Dermis lymphatic vessel endothelial cell (primary cell): ENCODE results near the gene NOSTRIN. TPM values are rescaled to one million over a fixed set of nuclear protein-coding genes. Genes with fewer than 3 reads are reported as not detected.

ENCODE experiments used
- total RNA-seq: library from RNA; depleted of rRNA; stranded (reverse); fragments of >200 nt; gene quantifications from 2 replicates; pipeline ENCODE4 v1.2.1, GENCODE V29; 2014

The NOSTRIN gene, protein sequence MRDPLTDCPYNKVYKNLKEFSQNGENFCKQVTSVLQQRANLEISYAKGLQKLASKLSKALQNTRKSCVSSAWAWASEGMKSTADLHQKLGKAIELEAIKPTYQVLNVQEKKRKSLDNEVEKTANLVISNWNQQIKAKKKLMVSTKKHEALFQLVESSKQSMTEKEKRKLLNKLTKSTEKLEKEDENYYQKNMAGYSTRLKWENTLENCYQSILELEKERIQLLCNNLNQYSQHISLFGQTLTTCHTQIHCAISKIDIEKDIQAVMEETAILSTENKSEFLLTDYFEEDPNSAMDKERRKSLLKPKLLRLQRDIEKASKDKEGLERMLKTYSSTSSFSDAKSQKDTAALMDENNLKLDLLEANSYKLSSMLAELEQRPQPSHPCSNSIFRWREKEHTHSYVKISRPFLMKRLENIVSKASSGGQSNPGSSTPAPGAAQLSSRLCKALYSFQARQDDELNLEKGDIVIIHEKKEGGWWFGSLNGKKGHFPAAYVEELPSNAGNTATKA
- total RNA-seq = 0.09 and 0.22 TPM in 2 replicates

DNA sequence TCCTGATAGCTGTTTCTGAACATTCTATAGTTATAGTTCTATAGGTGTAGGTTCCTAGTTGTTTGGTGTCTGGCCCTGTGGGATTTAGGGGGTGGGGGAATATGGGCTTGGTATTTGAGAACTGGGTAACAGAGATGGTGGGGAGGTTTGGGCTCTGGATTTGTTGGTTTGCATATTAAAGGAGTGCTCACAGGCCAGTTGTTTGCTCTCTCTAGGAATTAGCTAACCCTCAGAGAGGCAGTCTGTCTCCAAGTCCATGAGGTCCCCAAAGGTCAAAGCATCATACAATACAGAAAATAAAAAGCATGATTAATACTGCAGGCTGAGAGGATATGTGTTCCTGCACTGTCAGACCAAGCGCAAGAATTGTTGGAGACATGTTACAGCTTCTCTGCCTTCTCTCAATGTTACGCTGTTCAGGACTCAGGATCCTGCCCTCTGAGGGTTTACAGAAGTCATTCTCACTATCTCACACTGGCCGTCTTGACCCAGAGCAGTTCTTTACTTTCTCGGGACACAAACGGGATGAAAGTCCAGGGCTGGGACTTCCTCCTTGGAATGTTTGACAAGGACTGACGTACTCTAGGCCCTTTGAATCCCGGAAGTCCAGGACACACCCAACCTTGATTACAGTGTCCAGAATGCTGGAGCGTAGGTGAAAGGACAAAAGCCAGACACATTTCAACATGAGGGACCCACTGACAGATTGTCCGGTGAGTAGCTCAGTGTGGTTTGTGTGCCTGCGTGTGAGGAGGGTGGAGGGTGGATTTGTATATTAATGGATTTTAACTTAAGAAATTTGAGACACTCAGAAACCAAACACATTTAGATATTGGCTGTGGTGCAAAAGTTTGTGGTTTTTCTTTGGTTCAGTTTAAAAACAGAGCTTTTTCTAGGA lies at the start of gene NOSTRIN:
Gene NOSTRIN, plus strand, starts transcription at position 677 of the 898 bp plus-strand sequence. Its CDS starts 10 bp downstream, at position 687.

DNA sequence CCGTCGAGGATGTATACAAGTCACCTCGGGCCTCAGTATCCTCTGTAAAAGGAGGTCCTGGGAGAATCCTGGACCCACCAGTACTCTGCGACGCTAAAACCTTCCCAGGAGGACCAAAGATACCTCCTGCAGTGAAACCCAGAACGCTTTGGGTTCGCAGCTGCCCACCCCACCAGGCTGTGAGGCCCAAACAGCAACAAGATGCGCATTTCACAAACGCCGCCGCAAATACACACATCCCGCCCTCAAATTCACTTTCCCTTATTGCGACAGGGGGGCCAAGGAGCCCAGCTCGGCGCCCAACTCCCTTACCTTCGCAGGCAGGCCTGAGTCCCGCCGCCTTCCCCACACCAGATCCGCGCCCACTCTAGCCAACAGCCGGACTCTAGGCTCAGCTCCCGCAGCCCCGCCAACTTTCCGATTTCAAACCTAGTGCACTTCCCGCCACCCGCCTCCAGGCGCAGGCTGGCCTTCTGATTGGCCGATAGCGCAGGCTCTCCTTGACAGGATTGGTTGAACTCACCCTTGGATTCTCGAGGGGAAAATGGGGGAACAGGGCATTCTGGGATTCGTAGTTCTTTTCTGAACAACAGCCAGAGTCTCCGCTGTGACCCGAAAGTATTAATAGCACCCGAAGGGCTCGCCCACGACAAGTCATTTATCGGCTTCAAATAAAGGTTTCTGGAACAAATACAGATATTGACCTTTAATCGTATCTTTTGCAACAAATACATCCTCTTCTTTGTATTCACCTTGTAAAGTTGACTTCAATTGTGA lies 87.8 kb downstream of the NOSTRIN start, which contains the start of gene SPC25:
Gene SPC25, minus strand, starts transcription at position 425 of the 777 bp plus-strand sequence. CDS start 911 bp downstream, outside the sequence.

DNA sequence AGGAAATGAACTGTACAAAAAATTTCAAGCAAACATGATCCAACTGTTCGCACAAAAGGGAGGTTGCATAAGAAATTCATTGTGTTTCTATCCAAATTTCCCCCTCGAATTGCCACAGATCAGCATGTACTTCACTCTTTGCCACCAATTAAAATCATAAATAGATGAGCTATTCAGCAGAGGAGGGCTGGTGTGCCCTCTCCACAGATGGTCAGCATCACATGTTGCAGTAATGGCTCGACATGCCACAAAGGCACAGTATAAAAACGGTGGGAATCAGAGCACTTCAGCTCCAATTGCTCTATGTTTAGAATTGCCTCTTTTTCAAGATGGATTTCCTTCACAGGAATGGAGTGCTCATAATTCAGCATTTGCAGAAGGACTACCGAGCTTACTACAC lies 98.6 kb downstream of the NOSTRIN start, which contains the start of gene G6PC2:
Gene G6PC2, plus strand, starts transcription at position 289 of the 400 bp plus-strand sequence. Its CDS starts 41 bp downstream, at position 330.

Other genes with a start within 250 kb of the NOSTRIN start
- gene SPC25, start 87.8 kb downstream of the NOSTRIN start, total RNA-seq = 0.76 and 1.4 TPM in 2 replicates
- not detected in 2 replicates for gene G6PC2, start 98.7 kb downstream of the NOSTRIN start, total RNA-seq
- not detected in 2 replicates for gene ABCB11, start 228.7 kb downstream of the NOSTRIN start, total RNA-seq